Common myeloid progenitor, CD34-positive (primary cell): ENCODE data around the gene ZP1.

Experiments
- CTCF ChIA-PET: fragments of 350-600 bp; sonication (Branson Sonifier 250); formaldehyde crosslinking; loops from one replicate; lab custom pipeline; 2021; ENCODE audit warnings: antibody characterized with exemption; lab: Charles Lee
- POLR2A ChIA-PET: fragments of 350-600 bp; sonication (Branson Sonifier 250); formaldehyde crosslinking; loops from one replicate; lab custom pipeline; 2021; ENCODE audit warnings: antibody characterized with exemption; lab: Charles Lee
- DNase-seq, 3 donors: peaks; one replicate each; pipeline versions ENCODE4 v3.0.0 to v3.0.0-alpha.2; 2013
- H3K27ac ChIP-seq, 2 experiments: 1 replicate in 1 of 2; 2 replicates in 1 of 2; pipeline ENCODE4 v1.7.0; 2013; ENCODE audit warnings: inconsistent platforms in 2 of 2, low read length in 2 of 2, mild to moderate bottlenecking in 2 of 2, low read depth in 1 of 2, moderate library complexity in 1 of 2; ENCODE audit not compliant: severe bottlenecking in 2 of 2, insufficient read depth in 1 of 2, poor library complexity in 1 of 2
- H3K27me3 ChIP-seq, 5 experiments: replicated peaks in 2 of 5; 1 replicate in 3 of 5; 2 replicates in 2 of 5; pipeline versions ENCODE4 v1.6.1 to v1.7.0; 2013; ENCODE audit warnings: low read length in 4 of 5, mild to moderate bottlenecking in 2 of 5, moderate library complexity in 2 of 5, inconsistent platforms in 1 of 5; ENCODE audit not compliant: insufficient read depth in 5 of 5, control insufficient read depth in 4 of 5
- H3K36me3 ChIP-seq, 4 experiments: 1 replicate in 2 of 4; 2 replicates in 2 of 4; pipeline versions ENCODE4 v1.6.1 to v1.7.0; 2013; ENCODE audit warnings: low read length in 3 of 4, control low read depth in 1 of 4, mild to moderate bottlenecking in 1 of 4; ENCODE audit not compliant: control insufficient read depth in 4 of 4, insufficient read depth in 4 of 4
- H3K4me1 ChIP-seq, 4 experiments: 1 replicate in 3 of 4; 2 replicates in 1 of 4; pipeline versions ENCODE4 v1.6.1 to v1.7.1; 2013; ENCODE audit warnings: low read length in 3 of 4, mild to moderate bottlenecking in 3 of 4, control low read depth in 1 of 4, inconsistent platforms in 1 of 4, moderate library complexity in 1 of 4; ENCODE audit not compliant: control insufficient read depth in 4 of 4, insufficient read depth in 4 of 4; ENCODE audit errors: control extremely low read depth in 1 of 4
- H3K4me3 ChIP-seq, 7 experiments: 1 replicate in 4 of 7; 2 replicates in 3 of 7; pipeline versions ENCODE4 v1.5.1 to v1.7.0; 2013; ENCODE audit warnings: mild to moderate bottlenecking in 7 of 7, low read length in 6 of 7, moderate library complexity in 6 of 7, inconsistent platforms in 2 of 7, low read depth in 2 of 7, control low read depth in 1 of 7; ENCODE audit not compliant: insufficient read depth in 4 of 7, control insufficient read depth in 1 of 7; ENCODE audit errors: extremely low read depth in 1 of 7
- H3K9me3 ChIP-seq, 5 experiments: 1 replicate in 4 of 5; 2 replicates in 1 of 5; pipeline versions ENCODE4 v1.6.1 to v1.7.1; 2013; ENCODE audit warnings: low read length in 4 of 5, mild to moderate bottlenecking in 2 of 5, inconsistent platforms in 1 of 5, low read depth in 1 of 5, moderate library complexity in 1 of 5; ENCODE audit not compliant: control insufficient read depth in 4 of 5, insufficient read depth in 2 of 5; ENCODE audit errors: control extremely low read depth in 1 of 5
- WGBS: methylation state at CpG from one replicate; pipeline ENCODE4 v1.1.5; 2013; ENCODE audit not compliant: insufficient coverage; 5-methylcytosine and 5-hydroxymethylcytosine counted together

ZP1 gene

DNA sequence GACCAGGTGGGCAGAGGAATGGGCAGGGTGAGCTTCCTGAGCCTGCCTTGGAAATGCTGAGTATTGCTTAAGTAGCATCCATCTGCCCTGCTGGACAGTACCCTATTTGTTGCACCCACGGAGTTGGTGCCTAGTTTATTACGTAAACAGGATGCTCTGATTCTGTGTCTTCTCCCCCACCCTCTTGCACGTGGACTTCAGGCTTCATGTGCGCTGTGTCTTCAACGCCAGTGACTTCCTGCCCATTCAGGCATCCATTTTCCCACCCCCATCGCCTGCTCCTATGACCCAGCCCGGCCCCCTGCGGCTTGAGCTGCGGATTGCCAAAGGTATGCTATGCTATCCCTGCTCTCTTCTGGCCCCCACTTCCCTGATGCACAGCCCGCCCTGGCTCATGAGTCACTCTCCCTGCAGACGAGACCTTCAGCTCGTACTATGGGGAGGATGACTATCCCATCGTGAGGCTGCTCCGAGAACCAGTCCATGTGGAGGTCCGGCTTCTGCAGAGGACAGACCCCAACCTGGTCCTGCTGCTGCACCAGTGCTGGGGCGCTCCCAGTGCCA is 5.7 kb downstream of the ZP1 start:
- POLR2A ChIA-PET = no interaction called here

DNA sequence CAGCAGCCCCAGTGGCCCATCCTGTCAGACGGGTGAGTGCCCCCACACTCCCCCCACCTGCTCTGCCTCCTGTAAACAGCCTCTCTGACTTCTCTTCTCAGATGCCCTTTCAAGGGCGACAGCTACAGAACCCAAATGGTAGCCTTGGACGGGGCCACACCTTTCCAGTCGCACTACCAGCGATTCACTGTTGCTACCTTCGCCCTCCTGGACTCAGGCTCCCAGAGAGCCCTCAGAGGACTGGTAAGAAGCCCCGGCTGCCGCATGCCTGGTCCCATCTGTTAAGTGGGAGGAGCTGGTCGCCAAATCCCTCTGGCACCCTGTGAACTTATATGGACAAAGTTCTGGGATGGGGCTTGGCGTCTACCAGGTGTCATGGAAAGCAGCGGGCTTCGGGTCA is 6.2 kb downstream of the ZP1 start:
- H3K4me1 ChIP-seq = peaks cover 1 to 19% (median 14%) of the 10 kb centered on the region in 4 experiments
- H3K4me3 ChIP-seq = no peak overlapping the region
- no peaks in the 10 kb centered on the region for H3K9me3 ChIP-seq
- no peaks in the 10 kb centered on the region for H3K27me3 ChIP-seq
- peaks cover 0 to 8% (median 2%) of the 10 kb centered on the region in 4 experiments for H3K36me3 ChIP-seq
- H3K27ac ChIP-seq = no peak overlapping the region
- ChIA-PET CTCF (interaction anchor here (1.0 to 15.9 kb wide), 3 partner anchors 10 to 98 kb away, joined by 3 to 128 read pairs (median 4); no protein-coding TSS in a partner anchor), POLR2A (no interaction called here)
- WGBS = 95% methylated on average over 12 of the region's 12 CpGs
- no peak for DNase-seq

More for the DNA sequence above, 5.7 kb downstream of the ZP1 start:
- CTCF ChIA-PET = interaction anchor here (1.0 to 15.9 kb wide), 3 partner anchors 24 to 97 kb away, joined by 3 to 128 read pairs (median 3); no protein-coding TSS in a partner anchor
- Histone ChIP-seq H3K36me3 (peaks cover 0 to 8% (median 2%) of the 10 kb centered on the region in 4 experiments), H3K27me3 (no peaks in the 10 kb centered on the region), H3K27ac (no peak overlapping the region), H3K4me1 (peaks cover 1 to 21% (median 14%) of the 10 kb centered on the region in 4 experiments), H3K4me3 (no peak overlapping the region), H3K9me3 (no peaks in the 10 kb centered on the region)
- 88% methylated on average over 16 of the region's 16 CpGs for WGBS
- no peak for DNase-seq

DNA sequence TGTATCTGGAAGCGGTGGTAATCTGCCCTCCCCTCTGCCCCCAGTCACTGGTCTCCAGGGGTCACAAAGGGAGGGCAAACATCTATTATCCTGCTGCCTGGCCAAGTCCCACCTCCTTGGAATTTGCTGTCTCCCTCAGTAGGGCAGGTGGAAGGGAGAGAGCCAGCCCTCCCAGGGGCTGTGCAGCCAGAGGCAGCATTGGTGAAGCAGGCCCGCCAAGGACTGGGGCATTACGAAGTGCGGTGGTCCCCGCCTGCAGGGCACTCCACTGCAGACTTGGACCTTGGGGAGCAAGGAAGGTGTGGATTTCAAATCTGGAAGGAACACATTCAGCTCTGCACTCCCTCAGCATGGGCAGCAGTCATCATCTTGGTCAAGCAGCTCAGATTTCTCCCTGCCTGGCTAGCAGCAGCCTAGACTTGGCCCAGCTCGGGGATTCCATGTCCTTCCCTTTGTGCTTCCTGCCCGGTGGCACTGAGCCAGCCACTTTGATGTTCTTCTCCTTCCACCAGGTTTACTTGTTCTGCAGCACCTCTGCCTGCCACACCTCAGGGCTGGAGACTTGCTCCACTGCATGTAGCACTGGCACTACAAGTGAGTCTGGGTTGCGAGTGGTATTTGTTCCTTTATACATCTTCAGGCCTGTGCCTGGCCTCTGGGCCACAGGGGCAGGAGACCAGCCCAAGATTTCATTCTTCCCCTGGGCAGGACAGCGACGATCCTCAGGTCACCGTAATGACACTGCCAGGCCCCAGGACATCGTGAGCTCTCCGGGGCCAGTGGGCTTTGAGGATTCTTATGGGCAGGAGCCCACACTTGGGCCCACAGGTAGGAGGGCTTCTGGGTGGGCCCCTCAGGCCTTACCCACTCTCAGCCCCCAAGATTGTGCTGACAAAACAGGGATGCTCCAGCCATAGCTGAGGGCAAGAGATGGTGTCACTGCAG is 7.4 kb downstream of the ZP1 start:
- H3K36me3 ChIP-seq = peaks cover 0 to 8% (median 2%) of the 10 kb centered on the region in 4 experiments
- ChIA-PET CTCF (interaction anchor here (0.7 to 15.9 kb wide), 5 partner anchors 11 to 73 kb away, joined by 3 to 128 read pairs (median 3); no protein-coding TSS in a partner anchor), POLR2A (interaction anchor here (1.2 kb wide), 1 partner anchor 8 kb away, joined by 3 read pairs; no protein-coding TSS in a partner anchor)
- H3K27ac ChIP-seq = no peak overlapping the region
- no peaks in the 10 kb centered on the region for H3K9me3 ChIP-seq
- H3K4me3 ChIP-seq = no peak overlapping the region
- DNase-seq = no peak
- H3K27me3 ChIP-seq = no peaks in the 10 kb centered on the region
- peaks cover 1 to 16% (median 14%) of the 10 kb centered on the region in 4 experiments for H3K4me1 ChIP-seq
- WGBS = 98% methylated on average over 13 of the region's 13 CpGs

DNA sequence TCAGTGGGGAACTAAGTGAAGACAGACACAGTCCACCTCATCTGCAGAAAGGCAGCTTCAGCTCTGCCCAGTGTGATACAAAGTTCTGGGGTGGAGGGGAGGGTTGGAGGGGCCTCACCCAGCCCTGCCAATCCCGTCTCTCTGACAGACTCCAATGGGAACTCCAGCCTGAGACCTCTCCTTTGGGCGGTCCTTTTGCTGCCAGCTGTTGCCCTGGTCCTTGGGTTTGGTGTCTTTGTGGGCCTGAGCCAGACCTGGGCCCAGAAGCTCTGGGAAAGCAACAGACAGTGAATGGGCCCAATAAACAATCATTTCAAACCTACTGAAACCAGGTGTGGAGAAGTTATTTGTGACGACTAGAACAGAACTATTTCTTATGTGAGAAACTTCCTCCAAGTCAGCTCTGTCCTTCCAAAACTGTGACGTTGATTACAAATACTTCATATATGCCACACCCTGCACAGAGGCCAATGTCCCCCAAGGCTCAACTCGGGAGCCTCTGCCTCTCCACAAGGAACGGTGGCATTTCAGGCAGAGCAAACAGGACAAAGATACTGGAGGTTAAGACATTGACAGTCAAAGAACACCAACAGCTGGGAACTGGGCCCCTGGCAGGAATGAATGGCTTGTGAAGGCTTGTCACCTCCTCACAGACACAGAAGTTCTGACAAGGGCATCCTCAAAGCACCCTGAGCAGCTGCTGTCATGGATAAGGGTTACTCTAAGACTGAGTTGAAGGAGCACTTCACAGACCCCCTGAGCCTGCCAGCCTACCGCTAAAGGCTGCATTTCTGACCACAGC is 8.2 kb downstream of the ZP1 start:
- Histone ChIP-seq H3K4me1 (peaks cover 1 to 16% (median 14%) of the 10 kb centered on the region in 4 experiments), H3K36me3 (peaks cover 0 to 12% (median 4%) of the 10 kb centered on the region in 4 experiments), H3K27me3 (no peaks in the 10 kb centered on the region), H3K9me3 (no peaks in the 10 kb centered on the region), H3K4me3 (no peak overlapping the region), H3K27ac (no peak overlapping the region)
- ChIA-PET POLR2A (interaction anchor here (1.2 kb wide), 1 partner anchor 9 kb away, joined by 3 read pairs; no protein-coding TSS in a partner anchor), CTCF (interaction anchor here (0.7 to 15.9 kb wide), 6 partner anchors 8 to 74 kb away, joined by 3 to 128 read pairs (median 4); partner anchors contain the start of gene ZP1)
- no peak for DNase-seq
- WGBS = 100% methylated on average over 2 of the region's 7 CpGs

GRCh38 chr11:60876168-60876485 is 8.8 kb downstream of the ZP1 start:
- peaks cover 0 to 12% (median 9%) of the 10 kb centered on the region in 4 experiments for H3K4me1 ChIP-seq
- 100% methylated on average over 2 of the region's 2 CpGs for WGBS
- no peak overlapping the region for H3K4me3 ChIP-seq
- H3K36me3 ChIP-seq = peaks cover 0 to 16% (median 5%) of the 10 kb centered on the region in 4 experiments
- H3K9me3 ChIP-seq = no peaks in the 10 kb centered on the region
- ChIA-PET POLR2A (interaction anchor here (1.2 kb wide), 1 partner anchor 10 kb away, joined by 3 read pairs; no protein-coding TSS in a partner anchor), CTCF (interaction anchor here (1.4 to 15.9 kb wide), 4 partner anchors 9 to 41 kb away, joined by 3 to 128 read pairs (median 8); partner anchors contain the start of gene ZP1)
- no peak for DNase-seq
- H3K27ac ChIP-seq = no peak overlapping the region
- no peaks in the 10 kb centered on the region for H3K27me3 ChIP-seq

GRCh38 chr11:60878245-60879101 is 11.1 kb downstream of the ZP1 start:
- Histone ChIP-seq H3K36me3 (peaks cover 0 to 16% (median 5%) of the 10 kb centered on the region in 4 experiments), H3K4me1 (no peaks in the 10 kb centered on the region), H3K4me3 (no peak overlapping the region), H3K27me3 (no peaks in the 10 kb centered on the region), H3K9me3 (no peaks in the 10 kb centered on the region), H3K27ac (no peak overlapping the region)
- no peak for DNase-seq
- ChIA-PET CTCF (interaction anchor here (1.0 to 15.9 kb wide), 4 partner anchors 9 to 95 kb away, joined by 3 to 128 read pairs (median 8); no protein-coding TSS in a partner anchor), POLR2A (no interaction called here)
- 78% methylated on average over 3 of the region's 5 CpGs for WGBS
